Measurements from ENCODE around the gene VN1R4. TPM values are rescaled to one million over a fixed set of nuclear protein-coding genes. Genes with fewer than 3 reads are reported as not detected.

Gene VN1R4
- total and polyA plus RNA-seq, 2 of the 4 experiments (the other 2 are of a cell fraction), result not detected

GRCh38 chr19:53294786-53295441, 27.4 kb upstream of the VN1R4 start:
- no peak for ATAC-seq (ENCODE audit: low read depth)

More at GRCh38 chr19:53294786-53295441, 27.4 kb upstream of the VN1R4 start:
- ChIA-PET POLR2A (ENCODE audit: unreplicated experiment) (no interaction called here), CTCF (no interaction called here)
- Histone ChIP-seq H3K27me3 (ENCODE audit: control insufficient read depth, insufficient read depth, low read length) (no peaks in the 10 kb centered on the region), H4K5ac (ENCODE audit: low read depth, low read length) (no peak overlapping the region), H2BK15ac (ENCODE audit: low read depth, low read length) (no peak overlapping the region), H3K14ac (replicated peaks; ENCODE audit: low read depth, low read length) (no peak overlapping the region), H3K27ac (ENCODE audit: insufficient read depth, low read length) (no peak overlapping the region), H3K4me3 (ENCODE audit: insufficient read depth, low read depth, low read length) (no peak overlapping the region), H4K20me1 (ENCODE audit: insufficient read depth, low read length) (no peaks in the 10 kb centered on the region), H3K18ac (ENCODE audit: low read depth, low read length) (no peak overlapping the region), H4K91ac (ENCODE audit: insufficient read depth, low read depth, low read length) (no peak overlapping the region), H3K9me1 (ENCODE audit: insufficient read depth, low read length) (no peaks in the 10 kb centered on the region), H3K4ac (ENCODE audit: low read depth, low read length) (no peak overlapping the region), H3K9me3 (ENCODE audit: control insufficient read depth, insufficient read depth, low read length) (peaks cover 25% of the 10 kb centered on the region), H3K79me1 (ENCODE audit: low read depth in 1 of 2, low read length in 2 of 2) (no peaks in the 10 kb centered on the region), H2AK9ac (replicated peaks; ENCODE audit: low read depth, low read length, poor library complexity) (no peak overlapping the region), H3K36me3 (ENCODE audit: control insufficient read depth, insufficient read depth, low read length) (no peaks in the 10 kb centered on the region), H3K56ac (ENCODE audit: extremely low read depth, insufficient read depth, low read length) (no peak overlapping the region), H3K9ac (ENCODE audit: low read depth, low read length) (no peak overlapping the region), H2AK5ac (ENCODE audit: low read depth, low read length) (no peak overlapping the region), H3K4me2 (ENCODE audit: low read depth, low read length) (no peak overlapping the region), H2BK20ac (ENCODE audit: low read depth, low read length) (no peak overlapping the region), H3K23ac (ENCODE audit: low read depth, low read length) (no peak overlapping the region), H2BK5ac (ENCODE audit: low read depth, low read length, poor library complexity, severe bottlenecking) (peak overlapping the region; percentile 39), H3K4me1 (ENCODE audit: control insufficient read depth, insufficient read depth, low read length) (no peaks in the 10 kb centered on the region), H2AFZ (replicated peaks; ENCODE audit: low read length, poor library complexity) (no peak overlapping the region), H4K8ac (ENCODE audit: low read depth in 2 of 2, low read length in 2 of 2) (no peak overlapping the region), H2BK120ac (ENCODE audit: low read depth, low read length) (no peak overlapping the region)
- intact Hi-C loops (cut with micrococcal nuclease), result no loop called here
- TF ChIP-seq MXI1 (IDR thresholded peaks at IDR 0.05; ENCODE audit: borderline replicate concordance, low read depth, low read length), result no peak
- TF ChIP-seq MAFK (IDR thresholded peaks at IDR 0.05; ENCODE audit: low read depth, low read length), result no peak
- no peak for TF ChIP-seq RFX5 (IDR thresholded peaks at IDR 0.05; ENCODE audit: low read depth, low read length)
- TF ChIP-seq BHLHE40 (IDR thresholded peaks at IDR 0.05; ENCODE audit: low read depth, low read length), result no peak
- TF ChIP-seq ELK1 (IDR thresholded peaks at IDR 0.05; ENCODE audit: borderline replicate concordance, low read depth, low read length), result no peak
- no peak for TF ChIP-seq MAZ (IDR thresholded peaks at IDR 0.05; ENCODE audit: borderline replicate concordance, low read depth, low read length)
- no peak for TF ChIP-seq USF2 (IDR thresholded peaks at IDR 0.05; ENCODE audit: low read depth, low read length)
- TF ChIP-seq RAD21 (IDR thresholded peaks at IDR 0.05; ENCODE audit: low read length), result no peak
- no peak for TF ChIP-seq RCOR1 (IDR thresholded peaks at IDR 0.05; ENCODE audit: insufficient replicate concordance, low read length)
- TF ChIP-seq CTCF (conservative IDR thresholded peaks at IDR 0.05; ENCODE audit: low read depth, low read length), result no peak
- TF ChIP-seq FOS (IDR thresholded peaks at IDR 0.05; ENCODE audit: low read depth, low read length), result no peak
- no peak for TF ChIP-seq CEBPB (IDR thresholded peaks at IDR 0.05; ENCODE audit: low read depth, low read length)
- no peak for TF ChIP-seq SMC3 (IDR thresholded peaks at IDR 0.05; ENCODE audit: low read depth, low read length)
- TF ChIP-seq POLR2A (IDR thresholded peaks at IDR 0.05; ENCODE audit: low read depth, low read length), result no peak
- no peak for TF ChIP-seq NFE2L2 (IDR thresholded peaks at IDR 0.05; ENCODE audit: low read depth, low read length)
- TF ChIP-seq CHD1 (IDR thresholded peaks at IDR 0.05; ENCODE audit: low read depth, low read length), result no peak
- no CpG with 5 or more reads among the region's 7 CpGs for WGBS, 2 experiments (ENCODE audit: extremely low coverage in 2 of 2, insufficient read length in 1 of 2)
- dilution Hi-C loops (cut with HindIII; ENCODE audit: low sequenced_read_pairs, unreplicated experiment), result no loop called here
- BruUV-seq (replicated peaks), result no TSS peak
- no peak for DNase-seq
- in situ Hi-C loops (cut with MboI; ENCODE audit: low sequenced_read_pairs), result no loop called here
